Measurements from ENCODE around the gene AQP6. TPM values are rescaled to one million over a fixed set of nuclear protein-coding genes. Genes with fewer than 3 reads are reported as not detected.

Gene AQP6
- total and polyA plus RNA-seq, 5 donors from 2014 or later: not detected

DNA sequence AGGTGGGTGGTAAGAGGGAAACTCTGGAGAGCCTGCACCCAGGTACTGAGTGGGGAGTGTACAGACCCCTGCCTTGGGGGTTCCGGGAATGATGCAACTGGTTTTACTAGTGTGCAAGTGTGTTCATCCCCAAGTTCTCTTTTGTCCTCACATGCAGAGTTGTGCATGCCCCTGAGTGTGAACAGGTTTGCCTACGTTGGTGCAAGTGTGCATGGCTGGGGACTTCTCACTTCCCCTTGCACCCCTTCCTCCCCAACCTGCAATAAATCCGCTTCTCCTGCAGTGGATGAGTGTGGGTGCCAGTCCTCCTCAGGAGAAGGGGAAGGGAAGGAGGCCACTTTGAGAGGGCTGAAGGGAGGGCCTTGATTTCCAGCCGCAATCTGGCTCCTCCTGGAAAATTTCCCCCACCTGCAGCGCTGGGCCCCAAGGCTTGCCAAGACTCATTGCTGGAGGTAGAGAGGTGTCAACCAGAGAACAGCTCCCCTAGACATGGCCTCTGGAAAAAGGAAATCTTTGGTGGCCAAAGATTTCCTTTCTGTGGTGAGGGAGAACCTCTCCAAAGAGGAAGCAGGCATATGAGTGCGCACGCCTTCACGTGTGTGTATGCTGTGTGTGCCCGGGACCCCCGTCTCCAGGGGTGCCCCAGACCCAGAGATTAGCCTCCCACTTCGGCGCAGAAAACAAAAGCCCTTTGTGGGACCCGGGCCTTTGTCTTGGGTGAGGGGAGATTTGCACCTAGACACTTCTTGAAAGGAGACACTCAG, 16.7 kb upstream of the AQP6 start:
- Histone ChIP-seq H3K27ac (ENCODE audit: insufficient read depth, low read length, poor library complexity, severe bottlenecking) (no peak overlapping the region), H3K27me3 (ENCODE audit: control insufficient read depth, insufficient read depth, low read length) (peaks cover 33% of the 10 kb centered on the region), H3K4me1 (ENCODE audit: control insufficient read depth, insufficient read depth, low read length, poor library complexity, severe bottlenecking) (peaks cover 4% of the 10 kb centered on the region), H3K4me3 (ENCODE audit: low read depth, low read length) (no peak overlapping the region), H3K36me3 (ENCODE audit: control insufficient read depth, insufficient read depth, low read length) (no peaks in the 10 kb centered on the region), H3K9me3 (ENCODE audit: control insufficient read depth in 2 of 2, low read length in 2 of 2) (no peaks in the 10 kb centered on the region)
- Mint-ChIP-seq H3K4me1 (peaks cover 0 to 13% (median 6%) of the 10 kb centered on the region in 4 donors), H3K9me3 (peaks cover 0 to 2% (median 0%) of the 10 kb centered on the region in 7 donors), H3K36me3 (peaks cover 6% of the 10 kb centered on the region), H3K27ac (no peak overlapping the region), H3K27me3 (peaks cover 68% of the 10 kb centered on the region), H3K4me3 (peak overlapping the region in 1 of 4 donors; percentile 13)
- ATAC-seq (ENCODE audit: low read depth in 2 of 2): no peak
- DNase-seq: no peak

- H3K4me1 Mint-ChIP-seq: peaks cover 0 to 13% (median 6%) of the 10 kb centered on the region in 4 donors
- no peak overlapping the region for H3K4me3 ChIP-seq (ENCODE audit: low read depth, low read length)
- ATAC-seq (ENCODE audit: low read depth in 2 of 2) (no peak), DNase-seq (no peak)
- peaks cover 8% of the 10 kb centered on the region for H3K4me1 ChIP-seq (ENCODE audit: control insufficient read depth, insufficient read depth, low read length, poor library complexity, severe bottlenecking)
- no peaks in the 10 kb centered on the region for H3K36me3 ChIP-seq (ENCODE audit: control insufficient read depth, insufficient read depth, low read length)
- peaks cover 68% of the 10 kb centered on the region for H3K27me3 Mint-ChIP-seq
- H3K9me3 Mint-ChIP-seq: peaks cover 0 to 2% (median 0%) of the 10 kb centered on the region in 7 donors
- peaks cover 33% of the 10 kb centered on the region for H3K27me3 ChIP-seq (ENCODE audit: control insufficient read depth, insufficient read depth, low read length)
- peaks cover 6% of the 10 kb centered on the region for H3K36me3 Mint-ChIP-seq
- no peak overlapping the region for H3K4me3 Mint-ChIP-seq
- H3K27ac ChIP-seq (ENCODE audit: insufficient read depth, low read length, poor library complexity, severe bottlenecking): no peak overlapping the region
- H3K27ac Mint-ChIP-seq: no peak overlapping the region
- H3K9me3 ChIP-seq (ENCODE audit: control insufficient read depth in 2 of 2, low read length in 2 of 2): no peaks in the 10 kb centered on the region
Measured at GRCh38 chr12:49956663-49957569, 15.8 kb upstream of the AQP6 start.

DNA sequence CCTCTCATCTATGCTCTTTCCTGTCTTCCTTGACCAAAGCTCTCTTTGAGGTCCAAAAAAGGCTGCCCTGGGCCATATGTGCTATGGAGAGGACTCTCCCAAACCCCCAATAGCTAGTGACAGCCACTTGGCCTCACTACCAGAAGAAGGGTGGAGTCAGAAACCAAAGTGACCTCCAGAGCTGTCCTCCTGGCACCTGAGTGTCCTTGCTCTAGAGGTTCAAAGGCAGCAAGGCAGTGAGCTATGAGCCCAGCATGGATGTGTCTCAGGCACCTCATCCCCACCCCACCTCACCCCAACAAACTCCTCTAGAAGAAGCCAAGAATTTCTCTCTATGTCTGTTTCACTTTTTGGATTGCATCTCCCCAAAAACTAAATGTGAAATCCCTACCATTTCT, 15.2 kb upstream of the AQP6 start:
- H3K27me3 Mint-ChIP-seq: peaks cover 74% of the 10 kb centered on the region
- ATAC-seq (ENCODE audit: low read depth in 2 of 2) (no peak), DNase-seq (no peak)
- no peak overlapping the region for H3K4me3 Mint-ChIP-seq
- Histone ChIP-seq H3K36me3 (ENCODE audit: control insufficient read depth, insufficient read depth, low read length) (no peaks in the 10 kb centered on the region), H3K9me3 (ENCODE audit: control insufficient read depth in 2 of 2, low read length in 2 of 2) (no peaks in the 10 kb centered on the region), H3K4me3 (ENCODE audit: low read depth, low read length) (no peak overlapping the region), H3K27me3 (ENCODE audit: control insufficient read depth, insufficient read depth, low read length) (peaks cover 33% of the 10 kb centered on the region), H3K4me1 (ENCODE audit: control insufficient read depth, insufficient read depth, low read length, poor library complexity, severe bottlenecking) (peaks cover 8% of the 10 kb centered on the region), H3K27ac (ENCODE audit: insufficient read depth, low read length, poor library complexity, severe bottlenecking) (no peak overlapping the region)
- peaks cover 6% of the 10 kb centered on the region for H3K36me3 Mint-ChIP-seq
- peaks cover 0 to 2% (median 0%) of the 10 kb centered on the region in 7 donors for H3K9me3 Mint-ChIP-seq
- no peak overlapping the region for H3K27ac Mint-ChIP-seq
- peaks cover 0 to 17% (median 6%) of the 10 kb centered on the region in 4 donors for H3K4me1 Mint-ChIP-seq

GRCh38 chr12:49959685-49960473, 12.9 kb upstream of the AQP6 start:
- Histone ChIP-seq H3K36me3 (ENCODE audit: control insufficient read depth, insufficient read depth, low read length) (no peaks in the 10 kb centered on the region), H3K27me3 (ENCODE audit: control insufficient read depth, insufficient read depth, low read length) (peaks cover 28% of the 10 kb centered on the region)
- peak overlapping the region in 3 of 4 donors; percentile 35 to 72 (median 64) for H3K4me3 Mint-ChIP-seq

GRCh38 chr12:49960474-49961110, 12.2 kb upstream of the AQP6 start:
- Histone ChIP-seq H3K27me3 (ENCODE audit: control insufficient read depth, insufficient read depth, low read length) (peaks cover 27% of the 10 kb centered on the region), H3K36me3 (ENCODE audit: control insufficient read depth, insufficient read depth, low read length) (no peaks in the 10 kb centered on the region), H3K27ac (ENCODE audit: insufficient read depth, low read length, poor library complexity, severe bottlenecking) (no peak overlapping the region), H3K4me1 (ENCODE audit: control insufficient read depth, insufficient read depth, low read length, poor library complexity, severe bottlenecking) (peaks cover 8% of the 10 kb centered on the region), H3K4me3 (ENCODE audit: low read depth, low read length) (no peak overlapping the region), H3K9me3 (ENCODE audit: control insufficient read depth in 2 of 2, low read length in 2 of 2) (no peaks in the 10 kb centered on the region)
- Mint-ChIP-seq H3K27me3 (peaks cover 85% of the 10 kb centered on the region), H3K9me3 (peaks cover 0 to 1% (median 0%) of the 10 kb centered on the region in 7 donors), H3K4me1 (peaks cover 0 to 18% (median 6%) of the 10 kb centered on the region in 4 donors), H3K4me3 (peak overlapping the region in 3 of 4 donors; percentile 39 to 72 (median 70)), H3K36me3 (peaks cover 6% of the 10 kb centered on the region), H3K27ac (peak overlapping the region in 1 of 3 donors; percentile 56)
- DNase-seq (no peak), ATAC-seq (ENCODE audit: low read depth in 2 of 2) (no peak)

More at GRCh38 chr12:49959685-49960473, 12.9 kb upstream of the AQP6 start:
- H3K9me3 Mint-ChIP-seq: peaks cover 0 to 1% (median 0%) of the 10 kb centered on the region in 7 donors
- H3K27ac Mint-ChIP-seq: peak overlapping the region in 1 of 3 donors; percentile 5
- Histone ChIP-seq H3K4me1 (ENCODE audit: control insufficient read depth, insufficient read depth, low read length, poor library complexity, severe bottlenecking) (peaks cover 8% of the 10 kb centered on the region), H3K9me3 (ENCODE audit: control insufficient read depth in 2 of 2, low read length in 2 of 2) (no peaks in the 10 kb centered on the region), H3K27ac (ENCODE audit: insufficient read depth, low read length, poor library complexity, severe bottlenecking) (no peak overlapping the region), H3K4me3 (ENCODE audit: low read depth, low read length) (no peak overlapping the region)
- no peak for ATAC-seq (ENCODE audit: low read depth in 2 of 2)
- DNase-seq: no peak
- H3K36me3 Mint-ChIP-seq: peaks cover 6% of the 10 kb centered on the region
- H3K4me1 Mint-ChIP-seq: peaks cover 0 to 18% (median 6%) of the 10 kb centered on the region in 4 donors
- H3K27me3 Mint-ChIP-seq: peaks cover 79% of the 10 kb centered on the region

DNA sequence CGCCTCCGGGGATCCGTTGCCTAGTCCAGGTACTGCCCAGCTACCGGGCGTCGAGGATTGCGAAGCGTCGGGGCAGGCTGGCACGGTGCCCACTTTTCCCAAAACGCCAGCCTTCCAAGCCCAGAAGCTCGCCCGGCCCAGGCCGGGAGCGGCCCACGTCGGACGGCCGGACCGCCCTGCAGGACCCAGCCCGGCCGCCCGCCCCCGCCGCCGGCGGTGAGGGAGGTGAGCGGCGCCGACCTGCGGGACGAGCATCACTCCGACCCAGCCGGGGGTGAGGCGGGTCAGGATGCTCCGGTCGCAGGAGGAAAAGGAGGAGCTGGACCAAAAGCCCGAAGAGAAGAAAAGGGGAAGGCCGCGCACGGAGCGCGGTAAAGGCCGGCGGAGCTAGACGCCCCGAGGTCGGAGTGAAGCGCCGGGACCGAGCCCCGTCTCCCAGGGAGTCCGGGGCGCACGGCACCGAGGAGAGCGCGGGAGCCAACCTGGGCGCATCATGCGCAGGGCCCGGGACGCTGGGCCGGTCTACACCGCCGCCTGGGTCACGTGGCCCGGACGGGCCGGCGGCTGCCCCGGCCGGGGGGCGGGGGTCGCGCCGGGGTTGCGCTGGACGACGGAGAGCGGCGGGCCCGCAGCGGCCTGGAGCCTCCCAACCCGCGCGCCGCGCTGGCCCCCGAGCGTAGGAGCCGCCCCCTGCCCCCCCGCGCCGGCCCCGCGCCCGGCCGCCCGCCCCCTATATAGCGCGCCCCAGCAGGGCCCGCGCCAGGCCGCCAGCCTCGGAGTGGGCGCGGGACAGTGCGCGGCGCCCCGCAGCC, 11.4 kb upstream of the AQP6 start, which contains the start of gene AQP5:
AQP5 (plus strand) TSS at position 762 of the 812 bp plus-strand sequence. CDS start 146 bp downstream, outside the sequence.
- peaks cover 86% of the 10 kb centered on the region for H3K27me3 Mint-ChIP-seq
- peaks cover 0 to 1% (median 0%) of the 10 kb centered on the region in 7 donors for H3K9me3 Mint-ChIP-seq

More for the DNA sequence above, 11.4 kb upstream of the AQP6 start, which contains the start of gene AQP5:
- Histone ChIP-seq H3K27ac (ENCODE audit: insufficient read depth, low read length, poor library complexity, severe bottlenecking) (no peak within 1 kb of the TSS), H3K9me3 (ENCODE audit: control insufficient read depth in 2 of 2, low read length in 2 of 2) (no peaks in the 10 kb centered on the region), H3K27me3 (ENCODE audit: control insufficient read depth, insufficient read depth, low read length) (peaks cover 27% of the 10 kb centered on the region), H3K4me3 (ENCODE audit: low read depth, low read length) (no peak within 1 kb of the TSS), H3K36me3 (ENCODE audit: control insufficient read depth, insufficient read depth, low read length) (no peaks in the 10 kb centered on the region), H3K4me1 (ENCODE audit: control insufficient read depth, insufficient read depth, low read length, poor library complexity, severe bottlenecking) (peaks cover 8% of the 10 kb centered on the region)
- ATAC-seq (ENCODE audit: low read depth in 2 of 2) (no peak), DNase-seq (no peak)
- peaks cover 2 to 18% (median 6%) of the 10 kb centered on the region in 4 donors for H3K4me1 Mint-ChIP-seq
- H3K27ac Mint-ChIP-seq: peak within 1 kb of the TSS in 2 of 3 donors; percentile 38 to 56
- peak within 1 kb of the TSS in 3 of 4 donors; percentile 39 to 72 (median 70) for H3K4me3 Mint-ChIP-seq
- peaks cover 6% of the 10 kb centered on the region for H3K36me3 Mint-ChIP-seq

All from CD4-positive, CD25-positive, alpha-beta regulatory T cell (primary cell).